Upper lobe of right lung (tissue), 1 donor: ENCODE results near the gene ODF4. TPM values are rescaled to one million over a fixed set of nuclear protein-coding genes. Genes with fewer than 3 reads are reported as not detected.

Source experiments
- ATAC-seq: fragments of 200-7000 bp; cut with Tn5 transposase; one replicate; pipeline ENCODE4 v1.9.1; 2020; ENCODE audit warnings: mild to moderate bottlenecking, moderate library complexity
- DNase-seq: peaks from one replicate; pipeline ENCODE4 v3.0.0-alpha.2; 2020
- H3K27ac ChIP-seq: fragments of 200-600 bp; one replicate; pipeline ENCODE4 v1.8.0; 2022
- H3K27me3 ChIP-seq: fragments of 200-600 bp; one replicate; pipeline ENCODE4 v1.8.0; 2022; ENCODE audit warnings: mild to moderate bottlenecking
- H3K36me3 ChIP-seq: fragments of 200-600 bp; one replicate; pipeline ENCODE4 v1.8.0; 2022
- H3K4me1 ChIP-seq: fragments of 200-600 bp; one replicate; pipeline ENCODE4 v1.8.0; 2022
- H3K4me3 ChIP-seq: fragments of 200-600 bp; one replicate; pipeline ENCODE4 v1.8.0; 2022; ENCODE audit warnings: mild to moderate bottlenecking
- H3K9me3 ChIP-seq: fragments of 200-600 bp; one replicate; pipeline ENCODE4 v1.8.0; 2022
- CTCF ChIP-seq: fragments of 200-600 bp; IDR thresholded peaks from one replicate; pipeline ENCODE4 v1.8.0; 2022; ENCODE audit warnings: antibody characterized with exemption
- intact Hi-C: fragments of 100-400 bp; cut with DNase I; formaldehyde crosslinking; loops from one replicate; pipeline ENCODE4 v1.11.0; 2022
- total RNA-seq: library from RNA; stranded (reverse); fragmentation: NEBNext Ultra II Directional; extraction: Animal tissue kit (Norgen Biotek cat#: 25700); gene quantifications from one replicate; pipeline ENCODE4 v1.2.1, GENCODE V29; 2021
- donor health status: DM: no; HTN: yes; CAD: no; lungs with severe emphysema.

The ODF4 gene
- total RNA-seq, 1 donor from 2014 or later, result not detected

- H3K4me3 ChIP-seq, result no peak overlapping the region
- no peak for TF ChIP-seq CTCF
- no peak overlapping the region for H3K27ac ChIP-seq
- no peaks in the 10 kb centered on the region for H3K36me3 ChIP-seq
- H3K9me3 ChIP-seq, result no peaks in the 10 kb centered on the region
- intact Hi-C loops, result no loop called here
- no peaks in the 10 kb centered on the region for H3K27me3 ChIP-seq
- no peaks in the 10 kb centered on the region for H3K4me1 ChIP-seq
- DNase-seq (no peak), ATAC-seq (no peak)
Observed at GRCh38 chr17:8362651-8363332, 23.2 kb downstream of the ODF4 start.

GRCh38 chr17:8365143-8365542 lies 25.5 kb downstream of the ODF4 start:
- intact Hi-C loops, result no loop called here
- ATAC-seq (no peak), DNase-seq (no peak)
- no peaks in the 10 kb centered on the region for H3K27me3 ChIP-seq
- H3K4me1 ChIP-seq, result no peaks in the 10 kb centered on the region
- no peaks in the 10 kb centered on the region for H3K9me3 ChIP-seq
- no peak overlapping the region for H3K27ac ChIP-seq
- no peak overlapping the region for H3K4me3 ChIP-seq
- no peak for TF ChIP-seq CTCF
- H3K36me3 ChIP-seq, result peaks cover 18% of the 10 kb centered on the region

GRCh38 chr17:8366231-8366630 lies 26.6 kb downstream of the ODF4 start:
- ATAC-seq, result peak; percentile 69
- no peak for TF ChIP-seq CTCF
- H3K4me1 ChIP-seq, result no peaks in the 10 kb centered on the region
- no peaks in the 10 kb centered on the region for H3K9me3 ChIP-seq
- no peak overlapping the region for H3K27ac ChIP-seq
- intact Hi-C loops, result no loop called here
- H3K4me3 ChIP-seq, result no peak overlapping the region
- H3K36me3 ChIP-seq, result peaks cover 19% of the 10 kb centered on the region
- no peak for DNase-seq
- no peaks in the 10 kb centered on the region for H3K27me3 ChIP-seq

- Histone ChIP-seq H3K9me3 (no peaks in the 10 kb centered on the region), H3K4me3 (no peak overlapping the region), H3K36me3 (peaks cover 19% of the 10 kb centered on the region), H3K27me3 (no peaks in the 10 kb centered on the region), H3K4me1 (no peaks in the 10 kb centered on the region), H3K27ac (no peak overlapping the region)
- TF ChIP-seq CTCF, result no peak
- no peak for ATAC-seq
- intact Hi-C loops, result no loop called here
- DNase-seq, result no peak
Observed at GRCh38 chr17:8368193-8368592, 28.6 kb downstream of the ODF4 start.

GRCh38 chr17:8369944-8370343 lies 30.3 kb downstream of the ODF4 start:
- ATAC-seq, result peak; percentile 41
- no peaks in the 10 kb centered on the region for H3K9me3 ChIP-seq
- H3K27me3 ChIP-seq, result no peaks in the 10 kb centered on the region
- no peak overlapping the region for H3K4me3 ChIP-seq
- no peak overlapping the region for H3K27ac ChIP-seq
- no peak for TF ChIP-seq CTCF
- intact Hi-C loops, result no loop called here
- H3K4me1 ChIP-seq, result no peaks in the 10 kb centered on the region
- peaks cover 19% of the 10 kb centered on the region for H3K36me3 ChIP-seq
- no peak for DNase-seq

- no peak for ATAC-seq
- Histone ChIP-seq H3K4me3 (no peak overlapping the region), H3K27ac (no peak overlapping the region), H3K9me3 (no peaks in the 10 kb centered on the region), H3K4me1 (peaks cover 11% of the 10 kb centered on the region), H3K27me3 (no peaks in the 10 kb centered on the region), H3K36me3 (peaks cover 19% of the 10 kb centered on the region)
- DNase-seq, result no peak
- TF ChIP-seq CTCF, result no peak
- intact Hi-C loops, result no loop called here
Observed at GRCh38 chr17:8371786-8372185, 32.1 kb downstream of the ODF4 start.
